Kidney (tissue), 14 donors: ENCODE results near the gene NBEAL2. TPM values are rescaled to one million over a fixed set of nuclear protein-coding genes. Genes with fewer than 3 reads are reported as not detected.

Source experiments
- DNase-seq, 5 donors: peaks; one replicate each; pipeline ENCODE4 v3.0.0-alpha.2; 2013 to 2020
- FAIRE-seq: peaks from 2 replicates; lab custom pipeline; 2012; peaks lifted over from hg19 to GRCh38; lab: Jason Lieb, UNC
- H3K27ac ChIP-seq, 2 donors: one replicate each; pipeline ENCODE4 v1.7.0; 2013; ENCODE audit warnings: low read depth in 2 of 2, low read length in 2 of 2, inconsistent platforms in 1 of 2
- H3K27me3 ChIP-seq: one replicate; pipeline ENCODE4 v1.7.1; 2013; ENCODE audit warnings: low read length, inconsistent platforms; ENCODE audit not compliant: control insufficient read depth, insufficient read depth
- H3K36me3 ChIP-seq, 3 donors: one replicate each; pipeline versions ENCODE4 v1.7.0 to v1.7.1; 2013; ENCODE audit warnings: low read length in 3 of 3, control low read depth in 1 of 3, inconsistent platforms in 1 of 3; ENCODE audit not compliant: insufficient read depth in 3 of 3, control insufficient read depth in 2 of 3
- H3K4me1 ChIP-seq, 3 donors: one replicate each; pipeline versions ENCODE4 v1.7.0 to v1.7.1; 2013; ENCODE audit warnings: low read length in 3 of 3, inconsistent platforms in 1 of 3, low read depth in 1 of 3; ENCODE audit not compliant: control insufficient read depth in 2 of 3, insufficient read depth in 2 of 3
- H3K4me3 ChIP-seq, 3 donors: one replicate each; pipeline versions ENCODE4 v1.7.0 to v1.8.1; 2013; ENCODE audit warnings: low read length in 3 of 3, control low read depth in 1 of 3, inconsistent platforms in 1 of 3
- H3K9ac ChIP-seq, 3 donors: one replicate each; pipeline versions ENCODE4 v1.7.0 to v1.7.1; 2013; ENCODE audit warnings: low read length in 3 of 3, control low read depth in 1 of 3, inconsistent platforms in 1 of 3
- H3K9me3 ChIP-seq, 3 donors: one replicate each; pipeline versions ENCODE4 v1.7.0 to v1.7.1; 2013; ENCODE audit warnings: low read length in 3 of 3, control low read depth in 1 of 3, inconsistent platforms in 1 of 3; ENCODE audit not compliant: control insufficient read depth in 2 of 3, insufficient read depth in 1 of 3
- intact Hi-C: fragments of 100-400 bp; cut with DNase I; formaldehyde crosslinking; loops from one replicate; pipeline ENCODE4 v1.11.1; 2022
- polyA plus RNA-seq: library from polyadenylated mRNA; stranded (reverse); fragments of 350-450 nt; fragmentation: Illumina TruSeq; extraction: RNeasy Lipid Tissue Mini Kit (QIAGEN cat#74804); gene quantifications from one replicate; pipeline ENCODE4 v1.2.3, GENCODE V29; 2014; ENCODE audit warnings: low read depth, low replicate concordance; ENCODE audit not compliant: insufficient read depth
- total RNA-seq: library from RNA; stranded (reverse); fragmentation: NEBNext Ultra II Directional; extraction: Animal tissue kit (Norgen Biotek cat#: 25700); gene quantifications from one replicate; pipeline ENCODE4 v1.2.1, GENCODE V29; 2021
- TF ChIP-seq, protein P1 (sequence below): IDR thresholded peaks from 3 replicates; pipeline ENCODE4 v1.5.1; 2012; ENCODE audit warnings: mild to moderate bottlenecking, moderate library complexity, borderline replicate concordance; ENCODE audit not compliant: insufficient read depth; ENCODE audit errors: extremely low read depth
- donor health status: control.
- donor health status: control.
- donor health status: control.
- donor health status: control.
- donor health status: control.
- donor health status: DM: yes; HTN: yes; CAD: no.
- donor health status: Normal renal cell carcinoma (clear cell type).

NBEAL2 gene
- total and polyA plus RNA-seq, 2 donors from 2014 or later = 25.7 to 82.8 TPM

DNA sequence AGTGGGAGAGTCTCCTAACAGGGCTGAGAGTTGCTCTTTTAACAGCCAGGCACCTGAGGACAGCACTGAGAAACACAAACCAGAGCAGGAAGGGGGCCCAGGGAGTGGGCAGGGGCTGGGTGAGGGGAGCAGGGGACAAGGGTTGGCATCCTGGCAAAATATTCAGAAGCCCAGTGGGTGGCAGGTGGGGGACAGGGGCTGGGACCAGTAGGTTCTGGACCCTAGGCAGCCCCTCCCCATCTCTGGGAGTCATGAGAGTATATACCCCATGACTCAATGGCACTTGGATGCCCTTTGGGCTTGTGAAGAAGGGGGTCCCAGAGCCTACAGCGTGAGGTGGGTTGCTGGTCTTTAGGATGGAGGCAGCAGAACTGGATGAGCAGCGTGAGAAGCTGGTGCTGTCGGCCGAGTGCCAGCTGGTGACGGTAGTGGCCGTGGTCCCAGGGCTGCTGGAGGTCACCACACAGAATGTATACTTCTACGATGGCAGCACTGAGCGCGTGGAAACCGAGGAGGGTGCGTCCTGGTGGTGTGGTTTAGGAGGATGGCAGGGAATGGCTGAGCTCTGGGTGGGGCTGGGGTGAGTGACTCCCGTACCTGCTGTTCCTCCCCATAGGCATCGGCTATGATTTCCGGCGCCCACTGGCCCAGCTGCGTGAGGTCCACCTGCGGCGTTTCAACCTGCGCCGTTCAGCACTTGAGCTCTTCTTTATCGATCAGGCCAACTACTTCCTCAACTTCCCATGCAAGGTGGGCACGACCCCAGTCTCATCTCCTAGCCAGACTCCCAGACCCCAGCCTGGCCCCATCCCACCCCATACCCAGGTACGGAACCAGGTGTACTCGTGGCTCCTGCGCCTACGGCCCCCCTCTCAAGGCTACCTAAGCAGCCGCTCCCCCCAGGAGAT, 24.2 kb downstream of the NBEAL2 start:
- TF ChIP-seq, protein P1, sequence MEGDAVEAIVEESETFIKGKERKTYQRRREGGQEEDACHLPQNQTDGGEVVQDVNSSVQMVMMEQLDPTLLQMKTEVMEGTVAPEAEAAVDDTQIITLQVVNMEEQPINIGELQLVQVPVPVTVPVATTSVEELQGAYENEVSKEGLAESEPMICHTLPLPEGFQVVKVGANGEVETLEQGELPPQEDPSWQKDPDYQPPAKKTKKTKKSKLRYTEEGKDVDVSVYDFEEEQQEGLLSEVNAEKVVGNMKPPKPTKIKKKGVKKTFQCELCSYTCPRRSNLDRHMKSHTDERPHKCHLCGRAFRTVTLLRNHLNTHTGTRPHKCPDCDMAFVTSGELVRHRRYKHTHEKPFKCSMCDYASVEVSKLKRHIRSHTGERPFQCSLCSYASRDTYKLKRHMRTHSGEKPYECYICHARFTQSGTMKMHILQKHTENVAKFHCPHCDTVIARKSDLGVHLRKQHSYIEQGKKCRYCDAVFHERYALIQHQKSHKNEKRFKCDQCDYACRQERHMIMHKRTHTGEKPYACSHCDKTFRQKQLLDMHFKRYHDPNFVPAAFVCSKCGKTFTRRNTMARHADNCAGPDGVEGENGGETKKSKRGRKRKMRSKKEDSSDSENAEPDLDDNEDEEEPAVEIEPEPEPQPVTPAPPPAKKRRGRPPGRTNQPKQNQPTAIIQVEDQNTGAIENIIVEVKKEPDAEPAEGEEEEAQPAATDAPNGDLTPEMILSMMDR = no peak
- FAIRE-seq (no peak), DNase-seq (peak in 2 of 5 donors; percentile 35 to 61)

DNA sequence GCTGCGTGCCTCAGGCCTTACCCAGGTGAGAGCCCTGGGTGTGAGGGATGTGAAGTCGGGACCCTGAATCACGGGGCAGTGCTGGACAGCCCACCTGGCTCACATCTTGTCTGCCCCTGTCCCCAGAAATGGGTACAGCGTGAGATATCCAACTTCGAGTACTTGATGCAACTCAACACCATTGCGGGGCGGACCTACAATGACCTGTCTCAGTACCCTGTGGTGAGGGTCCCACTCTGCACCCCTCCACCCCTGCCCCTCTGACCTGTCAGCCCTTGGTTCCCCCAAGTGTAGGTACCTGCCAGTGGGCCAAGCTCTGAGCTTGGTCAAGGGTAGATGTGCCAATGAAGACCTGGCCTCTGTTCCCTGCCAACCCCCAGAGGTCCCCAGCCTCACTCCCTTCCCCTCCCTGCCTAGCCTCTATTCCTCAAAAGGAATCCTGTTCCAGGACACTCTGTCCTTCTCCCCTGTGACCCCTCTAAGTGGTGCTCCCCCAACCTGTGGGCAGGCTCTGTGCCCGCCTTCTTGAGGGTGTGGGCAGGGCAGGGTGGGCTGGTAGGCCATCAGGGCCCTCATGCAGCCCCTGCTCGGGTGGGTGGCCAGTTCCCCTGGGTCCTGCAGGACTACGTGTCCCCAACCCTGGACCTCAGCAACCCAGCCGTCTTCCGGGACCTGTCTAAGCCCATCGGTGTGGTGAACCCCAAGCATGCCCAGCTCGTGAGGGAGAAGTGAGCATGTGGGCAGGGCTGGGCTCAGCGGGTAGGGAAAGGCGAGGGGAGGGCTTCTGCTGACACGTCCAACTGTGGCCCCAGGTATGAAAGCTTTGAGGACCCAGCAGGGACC, 25.1 kb downstream of the NBEAL2 start:
- peak in 2 of 5 donors; percentile 33 to 70 for DNase-seq
- no peak for FAIRE-seq
- H3K4me3 ChIP-seq = no peak overlapping the region
- TF ChIP-seq, protein P1 = no peak
- H3K9me3 ChIP-seq = no peaks in the 10 kb centered on the region
- no peak overlapping the region for H3K27ac ChIP-seq
- peaks cover 0 to 3% (median 0%) of the 10 kb centered on the region in 3 donors for H3K4me1 ChIP-seq
- intact Hi-C loops = no loop called here
- no peak overlapping the region for H3K9ac ChIP-seq
- no peaks in the 10 kb centered on the region for H3K27me3 ChIP-seq
- H3K36me3 ChIP-seq = peaks cover 0 to 34% (median 16%) of the 10 kb centered on the region in 3 donors

More for the DNA sequence above, 24.2 kb downstream of the NBEAL2 start:
- H3K9ac ChIP-seq = no peak overlapping the region
- H3K9me3 ChIP-seq = no peaks in the 10 kb centered on the region
- H3K4me3 ChIP-seq = no peak overlapping the region
- no peak overlapping the region for H3K27ac ChIP-seq
- H3K36me3 ChIP-seq = peaks cover 0 to 41% (median 21%) of the 10 kb centered on the region in 3 donors
- H3K27me3 ChIP-seq = no peaks in the 10 kb centered on the region
- intact Hi-C loops = no loop called here
- H3K4me1 ChIP-seq = peaks cover 0 to 1% (median 1%) of the 10 kb centered on the region in 3 donors

DNA sequence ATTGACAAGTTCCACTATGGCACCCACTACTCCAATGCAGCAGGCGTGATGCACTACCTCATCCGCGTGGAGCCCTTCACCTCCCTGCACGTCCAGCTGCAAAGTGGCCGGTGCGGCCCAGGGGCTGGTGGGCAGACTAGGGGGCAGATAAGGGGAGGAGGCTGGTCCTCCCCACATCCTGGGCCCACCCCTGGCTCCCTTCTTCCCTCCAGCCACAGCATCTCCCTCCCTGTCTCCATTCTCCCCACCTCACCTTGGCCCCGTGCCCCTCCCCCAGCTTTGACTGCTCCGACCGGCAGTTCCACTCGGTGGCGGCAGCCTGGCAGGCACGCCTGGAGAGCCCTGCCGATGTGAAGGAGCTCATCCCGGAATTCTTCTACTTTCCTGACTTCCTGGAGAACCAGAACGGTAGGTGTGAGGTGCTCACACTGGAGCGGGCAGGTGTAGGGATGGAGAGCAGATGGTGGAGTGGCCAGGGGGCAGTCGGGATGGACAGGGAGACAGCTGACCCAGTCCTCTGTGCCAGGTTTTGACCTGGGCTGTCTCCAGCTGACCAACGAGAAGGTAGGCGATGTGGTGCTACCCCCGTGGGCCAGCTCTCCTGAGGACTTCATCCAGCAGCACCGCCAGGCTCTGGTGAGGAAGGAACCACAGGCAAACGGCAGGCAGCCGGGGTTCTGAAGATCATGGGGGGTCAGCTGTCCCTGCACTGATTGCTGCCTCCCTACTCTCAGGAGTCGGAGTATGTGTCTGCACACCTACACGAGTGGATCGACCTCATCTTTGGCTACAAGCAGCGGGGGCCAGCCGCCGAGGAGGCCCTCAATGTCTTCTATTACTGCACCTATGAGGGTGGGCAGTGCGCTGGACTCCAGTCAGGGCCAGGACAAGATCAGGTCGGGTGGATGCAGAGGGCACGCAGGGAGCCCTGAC, 26.0 kb downstream of the NBEAL2 start:
- DNase-seq (peak in 2 of 5 donors; percentile 46 to 75), FAIRE-seq (no peak)
- intact Hi-C loops = no loop called here
- H3K4me3 ChIP-seq = no peak overlapping the region
- H3K27me3 ChIP-seq = no peaks in the 10 kb centered on the region
- no peak overlapping the region for H3K9ac ChIP-seq
- H3K9me3 ChIP-seq = no peaks in the 10 kb centered on the region
- peaks cover 0 to 6% (median 0%) of the 10 kb centered on the region in 3 donors for H3K4me1 ChIP-seq
- TF ChIP-seq, protein P1 = no peak
- H3K27ac ChIP-seq = no peak overlapping the region
- peaks cover 0 to 25% (median 16%) of the 10 kb centered on the region in 3 donors for H3K36me3 ChIP-seq
